HG03045 (cell line): ENCODE measurements around the gene OGT.

Source experiments
- ATAC-seq: cut with Tn5 transposase; IDR thresholded peaks from one replicate; pipeline ENCODE4 v1.9.1; 2021; ENCODE audit warnings: mild to moderate bottlenecking, moderate library complexity; ENCODE audit not compliant: unreplicated experiment

The OGT gene

GRCh38 chrX:71619193-71619592 is 86.3 kb downstream of the OGT start:
- ATAC-seq, result no peak

DNA sequence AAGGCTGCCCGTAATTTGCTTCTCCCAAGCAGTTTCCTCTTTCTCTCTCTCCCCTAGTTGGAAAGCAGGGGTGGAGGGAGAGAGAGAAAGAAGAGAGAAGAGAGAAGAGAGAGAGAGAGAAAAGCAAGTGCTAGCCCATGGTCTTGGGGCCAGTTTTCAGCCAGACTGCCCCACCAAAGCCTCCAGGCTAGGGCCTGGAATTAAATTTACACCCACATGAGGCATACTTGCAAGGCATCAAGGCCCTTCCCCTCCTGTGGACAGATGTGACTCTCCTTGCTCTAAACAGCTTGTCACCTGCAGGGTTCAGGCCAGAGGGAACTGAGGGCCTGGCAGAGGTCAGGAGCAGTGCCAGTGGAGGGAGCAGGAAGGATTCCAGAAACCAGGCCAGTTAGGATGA is 87.1 kb downstream of the OGT start:
- no peak for ATAC-seq

DNA sequence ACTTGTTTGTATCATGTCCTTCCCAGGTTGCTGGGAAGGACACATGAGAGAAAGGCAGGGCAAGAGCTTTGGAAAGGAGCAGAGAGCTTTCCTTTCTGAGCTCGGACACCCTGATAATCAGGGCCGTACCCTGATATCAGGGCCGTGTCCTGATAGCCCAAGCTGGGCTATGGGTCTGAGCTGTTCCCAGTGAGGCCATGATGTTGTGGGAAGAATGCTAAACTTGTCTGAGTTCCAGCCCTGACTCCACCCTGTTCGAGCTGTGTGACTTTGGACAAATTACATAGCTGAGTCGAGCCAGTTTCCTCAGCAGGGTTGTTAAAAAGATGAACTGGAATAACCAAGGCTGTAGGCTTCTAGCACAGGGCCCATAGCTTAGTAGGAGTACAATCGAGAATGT is 88.7 kb downstream of the OGT start:
- no peak for ATAC-seq

DNA sequence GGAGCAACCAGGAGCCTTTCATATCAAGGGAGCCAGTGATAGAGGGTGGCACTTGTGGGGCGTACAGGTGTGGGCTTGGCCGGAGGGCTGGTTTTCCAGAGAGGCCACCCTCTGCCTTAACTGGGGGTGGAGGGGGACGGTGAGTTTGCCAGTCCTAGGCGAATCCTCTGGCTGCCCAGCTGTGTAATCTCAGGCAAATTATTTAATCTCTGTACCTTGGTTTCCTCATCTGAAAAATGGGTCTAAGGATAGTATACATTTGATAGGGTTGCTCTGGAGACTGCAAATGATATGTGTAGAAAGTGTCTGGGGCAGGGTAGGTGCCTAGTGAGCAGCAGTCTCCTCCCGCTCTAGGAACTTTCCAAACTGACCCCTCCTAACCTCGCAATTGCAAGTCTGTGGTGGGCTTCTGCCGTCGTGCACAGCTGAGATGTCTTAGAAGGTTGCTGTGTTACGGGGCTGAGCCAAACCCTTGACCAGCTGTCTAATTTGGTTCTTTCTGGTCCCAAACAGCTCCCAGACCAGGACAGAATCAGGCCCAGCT is 89.2 kb downstream of the OGT start:
- ATAC-seq, result no peak

DNA sequence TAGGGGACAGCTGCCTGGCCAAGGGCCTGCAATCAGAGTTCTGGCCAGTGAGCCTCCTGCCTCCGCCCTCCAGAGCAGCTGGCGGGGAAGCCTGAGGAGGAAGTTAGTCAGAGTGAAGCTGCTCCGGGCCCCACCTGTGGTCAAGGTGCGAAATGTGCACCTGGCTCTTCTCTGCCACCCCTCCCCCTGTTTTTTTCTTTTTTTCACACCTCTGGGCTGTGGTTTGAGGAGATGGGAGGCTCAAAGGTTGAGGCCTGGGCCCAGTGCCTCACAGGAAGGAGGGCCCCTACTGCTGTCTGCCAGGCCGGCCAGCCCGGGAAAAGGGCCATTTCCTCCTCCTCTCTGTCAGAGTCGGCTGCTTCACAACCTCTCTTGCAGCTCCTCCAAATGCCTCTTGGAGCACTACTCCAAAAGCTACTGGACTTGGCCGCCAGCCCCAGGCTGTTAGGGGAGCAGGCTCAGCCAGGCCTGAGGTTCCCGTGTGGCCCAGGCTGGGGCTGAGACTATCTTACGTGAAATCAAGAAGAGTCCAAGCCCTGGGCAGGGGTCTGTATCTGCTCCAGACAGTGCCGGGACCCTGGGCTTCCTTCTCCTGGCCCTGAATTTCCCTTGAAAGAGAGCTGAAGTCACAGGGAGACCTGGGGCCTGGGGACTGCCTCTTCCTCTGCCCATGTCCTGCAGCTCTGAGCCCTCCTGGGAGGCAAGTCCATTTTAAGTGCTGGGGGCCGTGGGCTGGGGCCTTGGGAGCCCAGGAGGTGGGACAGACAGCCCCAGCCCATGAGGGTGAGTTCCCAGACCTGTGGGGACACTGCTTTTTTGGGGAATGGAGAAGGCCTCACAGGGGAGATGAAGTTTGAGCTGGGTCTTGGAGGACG is 89.9 kb downstream of the OGT start:
- peak; percentile 51 for ATAC-seq

- ATAC-seq, result no peak
These were observed 90.8 kb downstream of the OGT start for GRCh38 chrX:71623714-71624113.

- no peak for ATAC-seq
These were observed 92.6 kb downstream of the OGT start for GRCh38 chrX:71625471-71625870.
